Naive thymus-derived CD8-positive, alpha-beta T cell (primary cell): ENCODE data around the gene AGAP1. TPM values are rescaled to one million over a fixed set of nuclear protein-coding genes. Genes with fewer than 3 reads are reported as not detected.

ENCODE experiments used
- ATAC-seq, 2 donors: fragments of 150-1000 bp; cut with Tn5 transposase in 1 of 2; sonication (Bioruptor Pico), chemical (Tn5 transposase) in 1 of 2; 1 replicate in 1 of 2; 2 replicates in 1 of 2; pipeline ENCODE4 v1.10.0; 2021; ENCODE audit warnings: mild to moderate bottlenecking in 2 of 2, moderate library complexity in 2 of 2
- POLR2A ChIA-PET: fragments of 350-600 bp; sonication (Branson Sonifier 250); formaldehyde crosslinking; loops from one replicate; lab custom pipeline; 2021; ENCODE audit warnings: antibody characterized with exemption; lab: Charles Lee
- DNase-seq, 10 donors: peaks; one replicate each; pipeline versions ENCODE4 v3.0.0 to v3.0.0-alpha.2; 2020 to 2022
- H3K27ac Mint-ChIP-seq, 10 donors: one replicate each; pipeline ENCODE4 v1.8.0; 2020 to 2022; ENCODE audit warnings: mild to moderate bottlenecking in 10 of 10, mixed read lengths in 10 of 10, moderate library complexity in 4 of 10, inconsistent platforms in 1 of 10
- H3K27me3 Mint-ChIP-seq, 5 donors: one replicate each; pipeline ENCODE4 v1.8.0; 2021 to 2022; ENCODE audit warnings: mixed read lengths in 5 of 5
- H3K36me3 Mint-ChIP-seq, 3 donors: one replicate each; pipeline ENCODE4 v1.8.0; 2020 to 2022; ENCODE audit warnings: mixed read lengths in 3 of 3, mild to moderate bottlenecking in 2 of 3, inconsistent platforms in 1 of 3
- H3K4me1 Mint-ChIP-seq, 4 donors: one replicate each; pipeline ENCODE4 v1.8.0; 2021 to 2022; ENCODE audit warnings: mixed read lengths in 4 of 4
- H3K4me3 Mint-ChIP-seq, 10 donors: one replicate each; pipeline ENCODE4 v1.8.0; 2020 to 2022; ENCODE audit warnings: mild to moderate bottlenecking in 10 of 10, mixed read lengths in 10 of 10, moderate library complexity in 6 of 10, inconsistent platforms in 1 of 10
- H3K9me3 Mint-ChIP-seq, 9 donors: one replicate each; pipeline ENCODE4 v1.8.0; 2020 to 2022; ENCODE audit warnings: mixed read lengths in 9 of 9, mild to moderate bottlenecking in 3 of 9, inconsistent platforms in 1 of 9, moderate library complexity in 1 of 9
- polyA plus RNA-seq, 3 donors: library from polyadenylated mRNA; unstranded; fragments of 300-500 nt; fragmentation: Illumina TruSeq; gene quantifications; one replicate each; pipeline ENCODE4 v1.2.3, GENCODE V29; 2021
- total RNA-seq, 8 experiments: library from RNA in 2 of 8; stranded (reverse) in 2 of 8; gene quantifications; one replicate each; pipeline ENCODE4 v1.2.3 and lab custom pipeline; 2021 to 2026

AGAP1 gene
- total and polyA plus RNA-seq, 5 experiments from 2014 or later: 0.03 to 0.52 (median 0.29) TPM; not detected in 1

- Mint-ChIP-seq H3K27ac (no peak overlapping the region), H3K27me3 (peaks cover 5 to 66% (median 29%) of the 10 kb centered on the region in 5 donors)
- POLR2A ChIA-PET: no interaction called here
These were observed 57.1 kb downstream of the AGAP1 start for GRCh38 chr2:235550946-235551345.

DNA sequence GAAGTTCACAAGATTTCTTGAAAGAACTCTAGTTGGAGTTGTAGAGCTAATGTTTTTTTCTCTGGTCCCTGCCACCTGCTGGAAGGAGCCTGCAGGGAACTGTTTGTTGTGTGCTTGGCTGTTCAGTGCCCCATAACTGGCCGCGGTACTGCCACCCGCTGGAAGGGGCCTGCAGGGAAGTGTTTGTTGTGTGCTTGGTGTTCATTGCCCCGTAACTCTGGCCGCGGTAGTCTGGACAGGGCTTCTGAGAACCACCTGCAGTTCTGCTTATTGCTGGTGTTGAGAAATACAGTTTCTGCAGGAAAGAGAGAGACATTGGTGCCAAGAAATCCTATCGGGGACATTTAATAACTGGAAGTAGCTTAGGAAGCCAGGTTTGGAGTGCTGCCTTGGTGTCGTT, 58.1 kb downstream of the AGAP1 start:
- H3K9me3 Mint-ChIP-seq: no peaks in the 10 kb centered on the region
- peaks cover 5 to 67% (median 29%) of the 10 kb centered on the region in 5 donors for H3K27me3 Mint-ChIP-seq
- peak in 1 of 10 donors; percentile 14 for DNase-seq

More at GRCh38 chr2:235550946-235551345, 57.1 kb downstream of the AGAP1 start:
- Mint-ChIP-seq H3K4me1 (no peaks in the 10 kb centered on the region), H3K4me3 (no peak overlapping the region), H3K36me3 (no peaks in the 10 kb centered on the region), H3K9me3 (no peaks in the 10 kb centered on the region)
- DNase-seq: no peak
- ATAC-seq: no peak

GRCh38 chr2:235552671-235553070, 58.8 kb downstream of the AGAP1 start:
- no peaks in the 10 kb centered on the region for H3K4me1 Mint-ChIP-seq
- H3K36me3 Mint-ChIP-seq: no peaks in the 10 kb centered on the region
- DNase-seq (peak in 1 of 10 donors; percentile 8), ATAC-seq (no peak)
- peaks cover 5 to 67% (median 29%) of the 10 kb centered on the region in 5 donors for H3K27me3 Mint-ChIP-seq
- no peaks in the 10 kb centered on the region for H3K9me3 Mint-ChIP-seq
- POLR2A ChIA-PET: no interaction called here
- H3K27ac Mint-ChIP-seq: no peak overlapping the region
- no peak overlapping the region for H3K4me3 Mint-ChIP-seq

More for the DNA sequence above, 58.1 kb downstream of the AGAP1 start:
- H3K36me3 Mint-ChIP-seq: no peaks in the 10 kb centered on the region
- H3K4me3 Mint-ChIP-seq: no peak overlapping the region
- ATAC-seq: no peak
- POLR2A ChIA-PET: no interaction called here
- H3K4me1 Mint-ChIP-seq: no peaks in the 10 kb centered on the region
- H3K27ac Mint-ChIP-seq: no peak overlapping the region

DNA sequence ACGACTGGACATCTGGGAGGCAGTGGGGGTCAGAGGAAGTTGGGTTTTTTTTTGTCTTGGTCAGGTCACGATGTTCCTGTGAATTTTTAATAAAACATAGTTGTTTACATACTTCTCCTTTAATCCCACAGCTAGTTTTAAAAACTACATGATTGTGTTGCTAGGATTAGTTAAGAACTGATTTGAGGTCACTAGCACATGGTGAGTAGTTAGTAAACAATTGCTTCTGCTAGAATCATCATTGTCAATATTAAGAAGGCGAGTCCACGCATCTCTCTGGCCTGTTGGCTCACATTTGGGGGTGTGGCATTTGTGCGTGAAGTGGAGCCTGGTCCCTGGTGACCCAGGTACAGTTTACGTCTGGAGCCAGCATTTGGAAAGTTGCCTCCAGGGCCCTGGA, 59.4 kb downstream of the AGAP1 start:
- ATAC-seq: no peak
- Mint-ChIP-seq H3K27ac (no peak overlapping the region), H3K36me3 (no peaks in the 10 kb centered on the region), H3K9me3 (no peaks in the 10 kb centered on the region), H3K4me3 (no peak overlapping the region), H3K27me3 (peaks cover 5 to 67% (median 29%) of the 10 kb centered on the region in 5 donors), H3K4me1 (no peaks in the 10 kb centered on the region)
- no peak for DNase-seq
- POLR2A ChIA-PET: no interaction called here

DNA sequence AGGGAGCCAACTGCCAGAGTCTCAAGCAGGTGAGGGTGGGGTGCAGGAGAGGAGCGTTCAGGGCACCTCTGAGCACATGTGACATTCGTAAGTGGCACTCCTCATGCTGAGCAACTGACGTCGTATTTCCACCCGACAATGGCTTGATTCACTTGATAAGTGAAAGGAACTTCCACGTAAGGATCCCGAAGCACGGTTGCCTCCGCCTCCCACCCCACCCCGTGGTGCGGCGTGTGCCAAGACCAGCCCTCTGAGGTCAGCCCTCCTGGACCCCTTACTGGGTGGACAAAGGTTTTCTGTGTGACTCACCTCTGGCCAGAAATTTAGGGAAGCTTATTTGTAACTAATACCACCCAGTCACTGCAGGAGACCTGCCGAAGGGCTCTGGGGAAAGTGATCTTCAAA, 59.9 kb downstream of the AGAP1 start:
- DNase-seq (peak in 1 of 10 donors; percentile 42), ATAC-seq (no peak)
- no peaks in the 10 kb centered on the region for H3K4me1 Mint-ChIP-seq
- H3K27me3 Mint-ChIP-seq: peaks cover 5 to 67% (median 29%) of the 10 kb centered on the region in 5 donors
- H3K4me3 Mint-ChIP-seq: no peak overlapping the region
- POLR2A ChIA-PET: no interaction called here
- no peaks in the 10 kb centered on the region for H3K9me3 Mint-ChIP-seq
- no peaks in the 10 kb centered on the region for H3K36me3 Mint-ChIP-seq
- no peak overlapping the region for H3K27ac Mint-ChIP-seq

DNA sequence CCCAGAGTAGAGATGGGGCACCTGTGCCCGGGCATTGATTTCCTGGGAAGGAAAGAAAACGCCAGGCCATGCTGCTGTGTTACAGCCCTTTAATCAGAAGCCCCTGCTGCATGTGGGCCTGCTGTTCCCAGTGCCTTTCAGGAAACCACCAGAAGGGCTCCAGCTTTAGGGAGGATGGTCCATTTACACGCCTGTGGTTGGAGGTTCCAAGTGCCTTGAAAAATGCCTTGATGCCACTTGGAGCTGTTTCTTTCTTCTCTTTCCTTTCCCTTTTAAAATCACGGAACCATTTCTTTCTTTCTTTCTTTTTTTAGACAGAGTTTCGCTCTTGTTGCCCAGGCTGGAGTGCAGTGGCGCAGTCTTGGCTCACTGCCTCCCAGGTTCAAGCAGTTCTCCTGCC, 60.5 kb downstream of the AGAP1 start:
- POLR2A ChIA-PET: no interaction called here
- Mint-ChIP-seq H3K4me3 (no peak overlapping the region), H3K9me3 (no peaks in the 10 kb centered on the region), H3K27me3 (peaks cover 5 to 66% (median 29%) of the 10 kb centered on the region in 5 donors), H3K27ac (no peak overlapping the region), H3K4me1 (no peaks in the 10 kb centered on the region), H3K36me3 (no peaks in the 10 kb centered on the region)
- ATAC-seq (no peak), DNase-seq (no peak)

DNA sequence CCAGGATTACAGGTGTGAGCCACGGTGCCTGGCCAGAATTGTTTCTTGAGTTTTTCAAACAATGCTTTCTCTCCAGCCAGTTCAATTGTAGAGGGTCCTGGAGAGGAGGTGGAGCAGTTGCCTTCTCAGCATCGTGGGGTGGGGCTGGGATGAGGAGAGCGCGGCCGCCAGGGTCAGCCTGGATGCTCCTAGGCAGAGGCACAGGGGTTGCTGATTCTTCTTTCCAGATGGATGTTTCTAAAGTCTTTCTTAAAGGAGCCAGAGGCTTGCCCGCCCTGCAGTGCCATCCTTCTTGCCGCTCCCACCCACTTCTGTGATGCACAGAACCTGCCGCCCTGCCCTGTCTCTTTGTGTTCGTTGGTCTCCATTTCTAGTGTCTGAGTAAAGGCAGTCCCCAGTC, 61.1 kb downstream of the AGAP1 start:
- no peak overlapping the region for H3K4me3 Mint-ChIP-seq
- POLR2A ChIA-PET: no interaction called here
- peaks cover 5 to 61% (median 29%) of the 10 kb centered on the region in 5 donors for H3K27me3 Mint-ChIP-seq
- DNase-seq: peak in 1 of 10 donors; percentile 24
- H3K4me1 Mint-ChIP-seq: no peaks in the 10 kb centered on the region
- H3K27ac Mint-ChIP-seq: no peak overlapping the region
- H3K9me3 Mint-ChIP-seq: no peaks in the 10 kb centered on the region
- no peaks in the 10 kb centered on the region for H3K36me3 Mint-ChIP-seq
- no peak for ATAC-seq

GRCh38 chr2:235555371-235555770, 61.5 kb downstream of the AGAP1 start:
- Mint-ChIP-seq H3K4me1 (no peaks in the 10 kb centered on the region), H3K4me3 (no peak overlapping the region), H3K9me3 (no peaks in the 10 kb centered on the region), H3K36me3 (no peaks in the 10 kb centered on the region), H3K27me3 (peaks cover 5 to 57% (median 32%) of the 10 kb centered on the region in 5 donors), H3K27ac (no peak overlapping the region)
- no peak for DNase-seq
- POLR2A ChIA-PET: no interaction called here
- ATAC-seq: no peak

- Mint-ChIP-seq H3K4me3 (no peak overlapping the region), H3K9me3 (no peaks in the 10 kb centered on the region), H3K27ac (no peak overlapping the region), H3K36me3 (no peaks in the 10 kb centered on the region), H3K4me1 (no peaks in the 10 kb centered on the region), H3K27me3 (peaks cover 5 to 49% (median 30%) of the 10 kb centered on the region in 5 donors)
- DNase-seq (peak in 1 of 10 donors; percentile 27), ATAC-seq (no peak)
- POLR2A ChIA-PET: no interaction called here
These were observed 62.2 kb downstream of the AGAP1 start for GRCh38 chr2:235556086-235556485.

DNA sequence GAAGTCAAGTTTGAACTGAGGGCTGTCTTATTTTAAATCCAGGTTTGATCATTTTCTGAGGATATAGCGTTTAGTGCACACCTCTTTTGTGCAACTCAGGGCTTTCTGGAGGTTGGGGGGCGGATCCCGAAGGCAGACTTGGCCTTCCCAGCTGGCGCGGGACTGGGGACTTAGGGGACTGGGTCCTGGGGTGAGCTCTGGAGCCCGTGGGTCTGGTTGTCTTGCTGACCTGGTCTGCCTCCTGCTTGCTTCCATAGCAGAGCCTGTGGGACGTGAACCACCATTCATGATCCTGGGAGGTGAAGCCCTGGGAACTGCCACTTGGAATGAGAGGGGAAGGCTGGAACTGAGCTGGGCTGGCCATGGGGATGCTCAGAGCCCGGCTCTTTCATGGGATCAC, 63.1 kb downstream of the AGAP1 start:
- POLR2A ChIA-PET: no interaction called here
- Mint-ChIP-seq H3K27ac (no peak overlapping the region), H3K36me3 (no peaks in the 10 kb centered on the region), H3K27me3 (peaks cover 5 to 41% (median 27%) of the 10 kb centered on the region in 5 donors), H3K4me1 (no peaks in the 10 kb centered on the region), H3K9me3 (no peaks in the 10 kb centered on the region), H3K4me3 (no peak overlapping the region)
- no peak for ATAC-seq
- no peak for DNase-seq

DNA sequence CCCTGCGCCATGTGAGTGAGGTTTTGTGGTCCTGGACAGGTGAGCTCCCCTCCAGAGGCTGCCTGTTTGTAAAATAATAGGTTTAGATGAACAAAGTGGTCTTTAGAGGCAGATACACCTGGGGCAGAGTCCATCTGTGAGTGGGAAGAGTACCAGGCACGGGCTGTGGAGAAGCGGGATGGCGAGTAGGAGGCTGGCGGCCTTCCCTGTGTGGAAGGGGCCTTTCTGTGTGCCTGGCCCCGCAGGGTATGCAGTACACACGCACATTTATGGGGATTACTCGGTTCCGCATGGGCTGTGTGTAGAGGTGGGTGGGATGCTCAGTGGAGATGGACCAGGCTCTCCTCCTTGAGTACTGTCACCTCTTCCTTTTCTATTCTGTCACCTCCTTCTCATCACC, 64.1 kb downstream of the AGAP1 start:
- Mint-ChIP-seq H3K27me3 (peaks cover 3 to 39% (median 20%) of the 10 kb centered on the region in 5 donors), H3K9me3 (no peaks in the 10 kb centered on the region)
- POLR2A ChIA-PET: no interaction called here

DNA sequence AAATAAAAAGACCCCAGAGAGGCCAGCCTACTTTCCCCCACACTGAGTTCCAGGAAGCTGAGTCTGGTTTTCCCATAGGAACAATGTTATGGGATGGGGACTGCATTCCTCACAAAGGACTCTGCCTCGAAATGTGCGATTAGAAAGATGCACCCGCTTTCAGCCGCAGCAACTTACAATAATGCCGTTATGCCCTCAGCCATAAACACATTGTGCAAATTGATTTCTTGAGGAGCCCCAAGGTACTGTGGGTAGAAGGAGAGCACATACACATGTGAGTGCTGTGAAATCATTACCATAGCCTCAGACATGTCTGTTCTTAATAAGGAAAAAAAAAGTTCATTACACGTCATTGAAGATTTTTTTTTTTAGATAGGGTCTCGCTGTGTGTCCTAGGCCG, 64.7 kb downstream of the AGAP1 start:
- Mint-ChIP-seq H3K27ac (no peak overlapping the region), H3K4me3 (no peak overlapping the region), H3K9me3 (no peaks in the 10 kb centered on the region), H3K4me1 (peaks cover 0 to 1% (median 0%) of the 10 kb centered on the region in 4 donors), H3K36me3 (no peaks in the 10 kb centered on the region), H3K27me3 (peaks cover 4 to 39% (median 18%) of the 10 kb centered on the region in 5 donors)
- POLR2A ChIA-PET: no interaction called here
- no peak for DNase-seq
- no peak for ATAC-seq

More for the DNA sequence above, 64.1 kb downstream of the AGAP1 start:
- Mint-ChIP-seq H3K4me3 (no peak overlapping the region), H3K27ac (no peak overlapping the region), H3K4me1 (no peaks in the 10 kb centered on the region), H3K36me3 (no peaks in the 10 kb centered on the region)
- DNase-seq (no peak), ATAC-seq (no peak)

- Mint-ChIP-seq H3K27ac (peak overlapping the region in 1 of 10 donors; percentile 82), H3K9me3 (no peaks in the 10 kb centered on the region), H3K4me3 (no peak overlapping the region), H3K27me3 (peaks cover 3 to 26% (median 13%) of the 10 kb centered on the region in 5 donors), H3K4me1 (peaks cover 0 to 2% (median 0%) of the 10 kb centered on the region in 4 donors), H3K36me3 (no peaks in the 10 kb centered on the region)
- DNase-seq (no peak), ATAC-seq (no peak)
- POLR2A ChIA-PET: no interaction called here
These were observed 66.5 kb downstream of the AGAP1 start for GRCh38 chr2:235560345-235560744.

DNA sequence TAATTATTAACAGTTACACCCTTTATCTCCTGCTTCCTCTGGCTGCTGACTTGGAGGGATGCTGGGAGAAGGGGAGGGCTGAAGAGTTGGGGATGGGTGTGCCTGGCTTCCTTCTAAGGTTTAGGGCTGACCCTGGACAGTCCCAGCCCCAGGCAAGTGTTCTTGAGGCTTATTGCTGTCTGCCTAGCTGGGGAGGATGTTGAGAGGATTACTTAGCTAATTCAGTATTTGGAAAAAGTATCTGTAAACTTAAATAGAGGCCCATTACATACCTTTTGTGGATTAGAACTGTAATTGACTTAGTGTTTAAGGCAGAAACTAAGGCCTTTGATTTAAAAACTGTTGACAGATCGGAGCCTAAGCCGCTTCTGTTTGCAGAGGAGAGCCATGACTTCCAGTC, 67.6 kb downstream of the AGAP1 start:
- peaks cover 3 to 25% (median 16%) of the 10 kb centered on the region in 5 donors for H3K27me3 Mint-ChIP-seq
- no peak overlapping the region for H3K27ac Mint-ChIP-seq
- peaks cover 0 to 2% (median 0%) of the 10 kb centered on the region in 4 donors for H3K4me1 Mint-ChIP-seq
- H3K36me3 Mint-ChIP-seq: no peaks in the 10 kb centered on the region
- POLR2A ChIA-PET: no interaction called here
- no peak for DNase-seq
- no peak overlapping the region for H3K4me3 Mint-ChIP-seq
- ATAC-seq: no peak
- H3K9me3 Mint-ChIP-seq: no peaks in the 10 kb centered on the region
